Adipocyte (in vitro differentiated cells): ENCODE data around the gene ELMO2.
A peak's percentile ranks its signal among the peaks of the same experiment; 100 is the strongest.

Experiments used
- DNase-seq: peaks from one replicate; pipeline ENCODE4 v3.0.0-alpha.2; 2015; ENCODE audit warnings: low read depth
- H3K27me3 ChIP-seq: replicated peaks from 2 replicates; pipeline ENCODE4 v1.7.0; 2013; ENCODE audit warnings: mild to moderate bottlenecking, low read length, moderate library complexity; ENCODE audit not compliant: control insufficient read depth, insufficient read depth
- H3K36me3 ChIP-seq: 2 replicates; pipeline ENCODE4 v1.7.0; 2013; ENCODE audit warnings: low read length, mild to moderate bottlenecking, moderate library complexity; ENCODE audit not compliant: control insufficient read depth, insufficient read depth, severe bottlenecking
- H3K4me1 ChIP-seq: 2 replicates; pipeline ENCODE4 v1.7.0; 2013; ENCODE audit warnings: mild to moderate bottlenecking, low read length, moderate library complexity; ENCODE audit not compliant: control insufficient read depth, insufficient read depth
- H3K4me3 ChIP-seq: 2 replicates; pipeline ENCODE4 v1.7.0; 2013; ENCODE audit warnings: mild to moderate bottlenecking, low read length, moderate library complexity
- H3K9ac ChIP-seq: 2 replicates; pipeline ENCODE4 v1.7.0; 2013; ENCODE audit warnings: mild to moderate bottlenecking, low read length, moderate library complexity
- H3K9me3 ChIP-seq: 2 replicates; pipeline ENCODE4 v1.7.0; 2013; ENCODE audit warnings: mild to moderate bottlenecking, low read length, moderate library complexity; ENCODE audit not compliant: control insufficient read depth

The ELMO2 gene

GRCh38 chr20:46364670-46365486 is 41.5 kb downstream of the ELMO2 start:
- Histone ChIP-seq H3K36me3 (peaks cover 47% of the 10 kb centered on the region), H3K27me3 (no peaks in the 10 kb centered on the region), H3K4me1 (peaks cover 42% of the 10 kb centered on the region), H3K4me3 (peak overlapping the region; percentile 85), H3K9me3 (no peaks in the 10 kb centered on the region), H3K9ac (peak overlapping the region; percentile 95)
- DNase-seq, result no peak

GRCh38 chr20:46363874-46364669 is 42.3 kb downstream of the ELMO2 start:
- Histone ChIP-seq H3K27me3 (no peaks in the 10 kb centered on the region), H3K9ac (peak overlapping the region; percentile 95), H3K36me3 (peaks cover 39% of the 10 kb centered on the region), H3K9me3 (no peaks in the 10 kb centered on the region), H3K4me1 (peaks cover 44% of the 10 kb centered on the region), H3K4me3 (peak overlapping the region; percentile 85)
- DNase-seq, result peak; percentile 96

GRCh38 chr20:46362921-46363867 is 43.2 kb downstream of the ELMO2 start:
- DNase-seq, result no peak
- Histone ChIP-seq H3K9ac (peak overlapping the region; percentile 95), H3K36me3 (peaks cover 30% of the 10 kb centered on the region), H3K4me3 (peak overlapping the region; percentile 85), H3K27me3 (no peaks in the 10 kb centered on the region), H3K9me3 (no peaks in the 10 kb centered on the region), H3K4me1 (peaks cover 52% of the 10 kb centered on the region)

- DNase-seq, result no peak
- H3K4me1 ChIP-seq, result peaks cover 52% of the 10 kb centered on the region
These were observed 44.6 kb downstream of the ELMO2 start for GRCh38 chr20:46361811-46362210.

GRCh38 chr20:46361381-46361780 is 45.0 kb downstream of the ELMO2 start:
- Histone ChIP-seq H3K9ac (no peak overlapping the region), H3K4me1 (peaks cover 56% of the 10 kb centered on the region), H3K27me3 (no peaks in the 10 kb centered on the region), H3K36me3 (peaks cover 13% of the 10 kb centered on the region), H3K4me3 (no peak overlapping the region), H3K9me3 (no peaks in the 10 kb centered on the region)
- DNase-seq, result no peak

More at GRCh38 chr20:46361811-46362210, 44.6 kb downstream of the ELMO2 start:
- Histone ChIP-seq H3K4me3 (no peak overlapping the region), H3K9me3 (no peaks in the 10 kb centered on the region), H3K9ac (peak overlapping the region; percentile 15), H3K36me3 (peaks cover 17% of the 10 kb centered on the region), H3K27me3 (no peaks in the 10 kb centered on the region)

- no peak for DNase-seq
- Histone ChIP-seq H3K4me1 (peaks cover 42% of the 10 kb centered on the region), H3K36me3 (peaks cover 19% of the 10 kb centered on the region), H3K27me3 (no peaks in the 10 kb centered on the region), H3K9me3 (no peaks in the 10 kb centered on the region), H3K4me3 (peak overlapping the region; percentile 48), H3K9ac (peak overlapping the region; percentile 59)
These were observed 47.1 kb downstream of the ELMO2 start for GRCh38 chr20:46359233-46359751.

GRCh38 chr20:46358346-46359058 is 47.9 kb downstream of the ELMO2 start:
- Histone ChIP-seq H3K9me3 (no peaks in the 10 kb centered on the region), H3K4me1 (peaks cover 40% of the 10 kb centered on the region), H3K9ac (peak overlapping the region; percentile 59), H3K27me3 (no peaks in the 10 kb centered on the region), H3K36me3 (peaks cover 24% of the 10 kb centered on the region), H3K4me3 (no peak overlapping the region)
- no peak for DNase-seq

GRCh38 chr20:46357030-46357514 is 49.3 kb downstream of the ELMO2 start:
- Histone ChIP-seq H3K9ac (peak overlapping the region; percentile 34), H3K4me1 (peaks cover 28% of the 10 kb centered on the region), H3K36me3 (peaks cover 31% of the 10 kb centered on the region), H3K27me3 (no peaks in the 10 kb centered on the region), H3K9me3 (no peaks in the 10 kb centered on the region), H3K4me3 (no peak overlapping the region)
- no peak for DNase-seq

GRCh38 chr20:46356195-46357029 is 50.0 kb downstream of the ELMO2 start:
- H3K27me3 ChIP-seq, result no peaks in the 10 kb centered on the region
- peak overlapping the region; percentile 34 for H3K9ac ChIP-seq
- H3K9me3 ChIP-seq, result no peaks in the 10 kb centered on the region
- no peak for DNase-seq
- peaks cover 37% of the 10 kb centered on the region for H3K36me3 ChIP-seq
- H3K4me3 ChIP-seq, result no peak overlapping the region
- peaks cover 27% of the 10 kb centered on the region for H3K4me1 ChIP-seq
